GM23248 (cell line): ENCODE data around the gene ZHX3.

Experiments
- EZH2 ChIP-seq: fragments of 200-600 bp; sonication (generic); IDR thresholded peaks from 2 replicates; pipeline ENCODE4 v1.6.1; 2018; ENCODE audit warnings: antibody characterized with exemption, mild to moderate bottlenecking; ENCODE audit not compliant: insufficient read depth, poor library complexity, severe bottlenecking
- EZH2phosphoT487 ChIP-seq: fragments of 200-600 bp; sonication (generic); IDR thresholded peaks from 2 replicates; pipeline ENCODE4 v1.6.1; 2018; ENCODE audit warnings: antibody characterized with exemption, moderate library complexity, mild to moderate bottlenecking, low read depth; ENCODE audit not compliant: insufficient read depth

GRCh38 chr20:41191562-41192500 lies 125.7 kb downstream of the ZHX3 start:
- TF ChIP-seq EZH2phosphoT487: no peak
- TF ChIP-seq EZH2: no peak
